WTC11 (cell line): ENCODE data around the gene OLFM2. TPM values are rescaled to one million over a fixed set of nuclear protein-coding genes. Genes with fewer than 3 reads are reported as not detected.
A peak's percentile ranks its signal among the peaks of the same experiment; 100 is the strongest.

Experiments used
- ATAC-seq: fragments of 200-7000 bp; cut with Tn5 transposase; 2 replicates; pipeline ENCODE4 v1.10.0; 2021; ENCODE audit warnings: mild to moderate bottlenecking, moderate library complexity
- CTCF ChIA-PET: fragments of 300-600 bp; sonication (Branson Sonifier 250); formaldehyde crosslinking; loops from one replicate; lab custom pipeline; 2021; ENCODE audit warnings: antibody characterized with exemption; lab: Charles Lee
- POLR2A ChIA-PET: fragments of 350-600 bp; sonication (Branson Sonifier 250); formaldehyde crosslinking; loops from one replicate; lab custom pipeline; 2021; ENCODE audit warnings: antibody characterized with exemption; lab: Charles Lee
- DNase-seq: peaks from one replicate; pipeline ENCODE4 v3.0.0; 2021; ENCODE audit warnings: low spot score
- H3K27ac Mint-ChIP-seq: 2 replicates; pipeline ENCODE4 v1.8.0; 2021; ENCODE audit warnings: mixed read lengths
- H3K27me3 Mint-ChIP-seq: 2 replicates; pipeline ENCODE4 v1.8.0; 2021; ENCODE audit warnings: low read depth, mild to moderate bottlenecking, moderate library complexity, mixed read lengths
- H3K36me3 Mint-ChIP-seq: 2 replicates; pipeline ENCODE4 v1.8.0; 2021; ENCODE audit warnings: mixed read lengths
- H3K4me1 Mint-ChIP-seq: 2 replicates; pipeline ENCODE4 v1.8.0; 2022; ENCODE audit warnings: mixed read lengths
- H3K4me3 Mint-ChIP-seq: 2 replicates; pipeline ENCODE4 v1.8.0; 2021; ENCODE audit warnings: mild to moderate bottlenecking, moderate library complexity, mixed read lengths
- H3K9me3 Mint-ChIP-seq: 2 replicates; pipeline ENCODE4 v1.8.0; 2021; ENCODE audit warnings: mixed read lengths
- CREB1 ChIP-seq: sonication (generic); formaldehyde crosslinking; IDR thresholded peaks from 2 replicates; pipeline ENCODE4 v1.8.0; 2023; ENCODE audit warnings: mild to moderate bottlenecking, missing genetic modification reagents
- FOXP1 ChIP-seq: sonication (generic); formaldehyde crosslinking; IDR thresholded peaks from 2 replicates; pipeline ENCODE4 v1.8.0; 2022; ENCODE audit warnings: missing genetic modification reagents, mild to moderate bottlenecking, moderate library complexity, borderline replicate concordance
- JUN ChIP-seq: sonication (generic); formaldehyde crosslinking; IDR thresholded peaks from 2 replicates; pipeline ENCODE4 v1.8.0; 2023; ENCODE audit warnings: mild to moderate bottlenecking, missing genetic modification reagents
- NFE2L1 ChIP-seq: sonication (generic); formaldehyde crosslinking; IDR thresholded peaks from 2 replicates; pipeline ENCODE4 v1.8.1; 2023; ENCODE audit warnings: missing genetic modification reagents
- SMAD3 ChIP-seq: sonication (generic); formaldehyde crosslinking; IDR thresholded peaks from 2 replicates; pipeline ENCODE4 v1.8.0; 2022; ENCODE audit warnings: missing genetic modification reagents, mild to moderate bottlenecking, borderline replicate concordance
- SMAD4 ChIP-seq: sonication (generic); formaldehyde crosslinking; IDR thresholded peaks from 2 replicates; pipeline ENCODE4 v1.8.0; 2022; ENCODE audit warnings: mild to moderate bottlenecking, missing genetic modification reagents
- SP1 ChIP-seq: sonication (generic); formaldehyde crosslinking; conservative IDR thresholded peaks from 2 replicates; pipeline ENCODE4 v1.8.1; 2022; ENCODE audit warnings: missing genetic modification reagents
- TEAD1 ChIP-seq: sonication (generic); formaldehyde crosslinking; IDR thresholded peaks from 2 replicates; pipeline ENCODE4 v1.8.0; 2022; ENCODE audit warnings: mild to moderate bottlenecking, missing genetic modification reagents
- ZNF263 ChIP-seq: sonication (generic); formaldehyde crosslinking; IDR thresholded peaks from 2 replicates; pipeline ENCODE4 v1.8.1; 2022; ENCODE audit warnings: low read depth, mild to moderate bottlenecking, moderate library complexity, missing genetic modification reagents
- ZNF317 ChIP-seq: sonication (generic); formaldehyde crosslinking; IDR thresholded peaks from 2 replicates; pipeline ENCODE4 v1.8.1; 2023; ENCODE audit warnings: low read depth, mild to moderate bottlenecking, moderate library complexity, missing genetic modification reagents, borderline replicate concordance
- ZNF396 ChIP-seq: fragments of 250-450 bp; sonication (Bioruptor Pico); IDR thresholded peaks from 2 replicates; pipeline ENCODE4 v1.8.0; 2021; ENCODE audit warnings: mild to moderate bottlenecking, moderate library complexity, borderline replicate concordance
- ZNF416 ChIP-seq: fragments of 250-450 bp; sonication (Bioruptor Pico); IDR thresholded peaks from 2 replicates; pipeline ENCODE4 v1.9.0; 2021; ENCODE audit warnings: mild to moderate bottlenecking, inconsistent platforms
- total RNA-seq: library from RNA; stranded (reverse); gene quantifications from 3 replicates; pipeline ENCODE4 v1.2.3, GENCODE V29; 2021
- TF ChIP-seq, protein P1 (sequence below): sonication (generic); formaldehyde crosslinking; IDR thresholded peaks from 2 replicates; pipeline ENCODE4 v1.8.1; 2023; ENCODE audit warnings: mild to moderate bottlenecking, missing genetic modification reagents, moderate library complexity
- TF ChIP-seq, protein P2 (sequence below): fragments of 250-450 bp; sonication (Bioruptor Pico); IDR thresholded peaks from 2 replicates; pipeline ENCODE4 v1.9.0; 2021; ENCODE audit warnings: mild to moderate bottlenecking, borderline replicate concordance
- TF ChIP-seq, protein P3 (sequence below): sonication (generic); formaldehyde crosslinking; IDR thresholded peaks from 2 replicates; pipeline ENCODE4 v1.8.1; 2023; ENCODE audit warnings: mild to moderate bottlenecking, missing genetic modification reagents, borderline replicate concordance
- TF ChIP-seq, protein P4 (sequence below): sonication (generic); formaldehyde crosslinking; IDR thresholded peaks from 2 replicates; pipeline ENCODE4 v1.8.0; 2022; ENCODE audit warnings: mild to moderate bottlenecking, missing genetic modification reagents
- TF ChIP-seq, protein P5 (sequence below): sonication (generic); formaldehyde crosslinking; IDR thresholded peaks from 2 replicates; pipeline ENCODE4 v1.8.0; 2023; ENCODE audit warnings: missing genetic modification reagents, mild to moderate bottlenecking, borderline replicate concordance

Gene OLFM2
- total RNA-seq, 1 experiment from 2014 or later: 66.0 TPM

DNA sequence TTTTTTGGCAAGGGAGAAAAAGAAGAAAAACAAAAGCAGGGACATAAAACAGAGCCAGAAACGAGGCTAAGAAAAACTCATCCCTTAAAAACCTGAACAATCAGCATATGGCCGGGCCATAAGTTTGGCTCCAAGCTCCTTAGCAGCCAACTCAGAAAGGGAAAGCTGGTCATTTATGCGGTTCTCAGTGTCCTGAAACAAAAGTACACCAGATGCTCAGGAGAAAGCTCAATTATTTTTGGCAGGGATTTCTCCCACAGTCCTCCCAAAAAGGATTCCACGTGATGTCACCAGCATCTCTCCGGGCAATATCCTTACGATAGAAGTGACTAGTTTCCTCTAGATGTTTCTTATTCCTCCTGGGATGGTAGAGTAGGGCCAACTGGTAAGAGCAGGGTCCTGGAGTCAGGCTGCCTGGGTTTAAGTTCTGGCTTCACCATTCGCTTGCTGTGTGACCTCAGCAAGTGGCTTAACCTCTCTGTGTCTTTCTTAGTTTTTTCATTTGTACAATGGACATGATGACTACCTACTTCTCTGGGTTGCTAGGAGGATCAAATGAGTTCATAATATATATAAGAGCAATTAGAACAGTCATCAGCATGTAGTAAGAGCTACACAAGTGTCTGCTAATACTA lies 67.2 kb downstream of the OLFM2 start:
- ATAC-seq (no peak), DNase-seq (no peak)
- ChIA-PET CTCF (interaction anchor here (0.7 to 1.4 kb wide), 4 partner anchors 24 to 183 kb away, joined by 3 to 4 read pairs (median 4); partner anchors contain the start of gene PIN1), POLR2A (interaction anchor here (0.7 kb wide), 1 partner anchor 627 kb away, joined by 5 read pairs; no protein-coding TSS in a partner anchor)
- Mint-ChIP-seq H3K9me3 (no peaks in the 10 kb centered on the region), H3K36me3 (0 out of 2 replicates have a peak, but pooled peaks cover 3% of the 10 kb centered on the region), H3K27me3 (no peaks in the 10 kb centered on the region), H3K4me3 (no peak overlapping the region), H3K27ac (no peak overlapping the region), H3K4me1 (peaks cover 11% of the 10 kb centered on the region)
- TF ChIP-seq ZNF317 (CRISPR knock-in tag): no peak
- TF ChIP-seq TEAD1: no peak
- TF ChIP-seq, protein P1, sequence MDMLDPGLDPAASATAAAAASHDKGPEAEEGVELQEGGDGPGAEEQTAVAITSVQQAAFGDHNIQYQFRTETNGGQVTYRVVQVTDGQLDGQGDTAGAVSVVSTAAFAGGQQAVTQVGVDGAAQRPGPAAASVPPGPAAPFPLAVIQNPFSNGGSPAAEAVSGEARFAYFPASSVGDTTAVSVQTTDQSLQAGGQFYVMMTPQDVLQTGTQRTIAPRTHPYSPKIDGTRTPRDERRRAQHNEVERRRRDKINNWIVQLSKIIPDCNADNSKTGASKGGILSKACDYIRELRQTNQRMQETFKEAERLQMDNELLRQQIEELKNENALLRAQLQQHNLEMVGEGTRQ (CRISPR knock-in tag): no peak
- TF ChIP-seq JUN: no peak
- TF ChIP-seq, protein P2, sequence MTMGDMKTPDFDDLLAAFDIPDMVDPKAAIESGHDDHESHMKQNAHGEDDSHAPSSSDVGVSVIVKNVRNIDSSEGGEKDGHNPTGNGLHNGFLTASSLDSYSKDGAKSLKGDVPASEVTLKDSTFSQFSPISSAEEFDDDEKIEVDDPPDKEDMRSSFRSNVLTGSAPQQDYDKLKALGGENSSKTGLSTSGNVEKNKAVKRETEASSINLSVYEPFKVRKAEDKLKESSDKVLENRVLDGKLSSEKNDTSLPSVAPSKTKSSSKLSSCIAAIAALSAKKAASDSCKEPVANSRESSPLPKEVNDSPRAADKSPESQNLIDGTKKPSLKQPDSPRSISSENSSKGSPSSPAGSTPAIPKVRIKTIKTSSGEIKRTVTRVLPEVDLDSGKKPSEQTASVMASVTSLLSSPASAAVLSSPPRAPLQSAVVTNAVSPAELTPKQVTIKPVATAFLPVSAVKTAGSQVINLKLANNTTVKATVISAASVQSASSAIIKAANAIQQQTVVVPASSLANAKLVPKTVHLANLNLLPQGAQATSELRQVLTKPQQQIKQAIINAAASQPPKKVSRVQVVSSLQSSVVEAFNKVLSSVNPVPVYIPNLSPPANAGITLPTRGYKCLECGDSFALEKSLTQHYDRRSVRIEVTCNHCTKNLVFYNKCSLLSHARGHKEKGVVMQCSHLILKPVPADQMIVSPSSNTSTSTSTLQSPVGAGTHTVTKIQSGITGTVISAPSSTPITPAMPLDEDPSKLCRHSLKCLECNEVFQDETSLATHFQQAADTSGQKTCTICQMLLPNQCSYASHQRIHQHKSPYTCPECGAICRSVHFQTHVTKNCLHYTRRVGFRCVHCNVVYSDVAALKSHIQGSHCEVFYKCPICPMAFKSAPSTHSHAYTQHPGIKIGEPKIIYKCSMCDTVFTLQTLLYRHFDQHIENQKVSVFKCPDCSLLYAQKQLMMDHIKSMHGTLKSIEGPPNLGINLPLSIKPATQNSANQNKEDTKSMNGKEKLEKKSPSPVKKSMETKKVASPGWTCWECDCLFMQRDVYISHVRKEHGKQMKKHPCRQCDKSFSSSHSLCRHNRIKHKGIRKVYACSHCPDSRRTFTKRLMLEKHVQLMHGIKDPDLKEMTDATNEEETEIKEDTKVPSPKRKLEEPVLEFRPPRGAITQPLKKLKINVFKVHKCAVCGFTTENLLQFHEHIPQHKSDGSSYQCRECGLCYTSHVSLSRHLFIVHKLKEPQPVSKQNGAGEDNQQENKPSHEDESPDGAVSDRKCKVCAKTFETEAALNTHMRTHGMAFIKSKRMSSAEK (CRISPR knock-in tag): no peak
- TF ChIP-seq ZNF263 (CRISPR knock-in tag): no peak
- no peak for TF ChIP-seq SP1 (CRISPR knock-in tag)
- TF ChIP-seq, protein P3, sequence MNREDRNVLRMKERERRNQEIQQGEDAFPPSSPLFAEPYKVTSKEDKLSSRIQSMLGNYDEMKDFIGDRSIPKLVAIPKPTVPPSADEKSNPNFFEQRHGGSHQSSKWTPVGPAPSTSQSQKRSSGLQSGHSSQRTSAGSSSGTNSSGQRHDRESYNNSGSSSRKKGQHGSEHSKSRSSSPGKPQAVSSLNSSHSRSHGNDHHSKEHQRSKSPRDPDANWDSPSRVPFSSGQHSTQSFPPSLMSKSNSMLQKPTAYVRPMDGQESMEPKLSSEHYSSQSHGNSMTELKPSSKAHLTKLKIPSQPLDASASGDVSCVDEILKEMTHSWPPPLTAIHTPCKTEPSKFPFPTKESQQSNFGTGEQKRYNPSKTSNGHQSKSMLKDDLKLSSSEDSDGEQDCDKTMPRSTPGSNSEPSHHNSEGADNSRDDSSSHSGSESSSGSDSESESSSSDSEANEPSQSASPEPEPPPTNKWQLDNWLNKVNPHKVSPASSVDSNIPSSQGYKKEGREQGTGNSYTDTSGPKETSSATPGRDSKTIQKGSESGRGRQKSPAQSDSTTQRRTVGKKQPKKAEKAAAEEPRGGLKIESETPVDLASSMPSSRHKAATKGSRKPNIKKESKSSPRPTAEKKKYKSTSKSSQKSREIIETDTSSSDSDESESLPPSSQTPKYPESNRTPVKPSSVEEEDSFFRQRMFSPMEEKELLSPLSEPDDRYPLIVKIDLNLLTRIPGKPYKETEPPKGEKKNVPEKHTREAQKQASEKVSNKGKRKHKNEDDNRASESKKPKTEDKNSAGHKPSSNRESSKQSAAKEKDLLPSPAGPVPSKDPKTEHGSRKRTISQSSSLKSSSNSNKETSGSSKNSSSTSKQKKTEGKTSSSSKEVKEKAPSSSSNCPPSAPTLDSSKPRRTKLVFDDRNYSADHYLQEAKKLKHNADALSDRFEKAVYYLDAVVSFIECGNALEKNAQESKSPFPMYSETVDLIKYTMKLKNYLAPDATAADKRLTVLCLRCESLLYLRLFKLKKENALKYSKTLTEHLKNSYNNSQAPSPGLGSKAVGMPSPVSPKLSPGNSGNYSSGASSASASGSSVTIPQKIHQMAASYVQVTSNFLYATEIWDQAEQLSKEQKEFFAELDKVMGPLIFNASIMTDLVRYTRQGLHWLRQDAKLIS: no peak

DNA sequence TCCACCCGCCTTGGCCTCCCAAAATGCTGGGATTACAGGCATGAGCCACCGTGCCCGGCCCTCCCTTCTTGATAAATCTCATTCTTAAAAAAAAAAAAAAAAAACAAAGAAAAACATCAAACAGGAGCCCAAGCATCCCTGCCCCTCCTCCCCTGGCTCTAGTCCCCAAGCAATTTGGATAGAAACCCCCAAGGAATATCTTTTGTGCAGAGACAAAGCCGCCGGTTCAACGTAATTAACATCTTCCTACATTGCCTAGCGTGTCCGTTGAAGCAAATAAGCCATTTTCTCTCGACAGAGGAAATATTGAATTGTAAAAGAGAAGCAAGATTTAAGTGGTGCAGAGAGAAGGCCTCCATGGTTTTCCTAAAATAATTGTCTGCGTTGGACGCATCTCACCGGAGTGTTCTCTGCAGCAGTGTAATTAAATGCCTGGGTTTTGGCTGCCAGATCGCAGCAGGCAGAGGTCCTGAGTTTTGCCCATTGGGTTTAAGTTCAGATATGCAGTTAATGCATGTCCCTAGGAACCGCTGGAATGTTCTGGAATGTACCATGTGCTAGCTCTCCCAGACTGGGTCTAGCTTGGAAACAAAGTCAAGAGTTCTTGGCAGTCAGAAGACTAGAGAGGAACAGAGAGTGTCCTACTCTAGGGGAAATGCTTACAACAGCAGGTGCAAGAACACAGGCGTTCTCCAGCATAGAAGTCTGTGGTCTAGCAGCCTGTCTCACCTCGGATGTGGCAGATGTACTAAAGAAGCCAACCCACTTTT lies 70.4 kb downstream of the OLFM2 start:
- CTCF ChIA-PET: no interaction called here
- no peaks in the 10 kb centered on the region for H3K27me3 Mint-ChIP-seq
- no peak overlapping the region for H3K4me3 Mint-ChIP-seq
- POLR2A ChIA-PET: no interaction called here
- H3K27ac Mint-ChIP-seq: peak overlapping the region; percentile 71
- DNase-seq: no peak
- no peaks in the 10 kb centered on the region for H3K9me3 Mint-ChIP-seq
- ATAC-seq: peak; percentile 33; the same call in 1 of the 2 replicates
- peaks cover 15% of the 10 kb centered on the region for H3K4me1 Mint-ChIP-seq
- H3K36me3 Mint-ChIP-seq: 0 out of 2 replicates have a peak, but pooled peaks cover 3% of the 10 kb centered on the region
- TF ChIP-seq, protein P4, sequence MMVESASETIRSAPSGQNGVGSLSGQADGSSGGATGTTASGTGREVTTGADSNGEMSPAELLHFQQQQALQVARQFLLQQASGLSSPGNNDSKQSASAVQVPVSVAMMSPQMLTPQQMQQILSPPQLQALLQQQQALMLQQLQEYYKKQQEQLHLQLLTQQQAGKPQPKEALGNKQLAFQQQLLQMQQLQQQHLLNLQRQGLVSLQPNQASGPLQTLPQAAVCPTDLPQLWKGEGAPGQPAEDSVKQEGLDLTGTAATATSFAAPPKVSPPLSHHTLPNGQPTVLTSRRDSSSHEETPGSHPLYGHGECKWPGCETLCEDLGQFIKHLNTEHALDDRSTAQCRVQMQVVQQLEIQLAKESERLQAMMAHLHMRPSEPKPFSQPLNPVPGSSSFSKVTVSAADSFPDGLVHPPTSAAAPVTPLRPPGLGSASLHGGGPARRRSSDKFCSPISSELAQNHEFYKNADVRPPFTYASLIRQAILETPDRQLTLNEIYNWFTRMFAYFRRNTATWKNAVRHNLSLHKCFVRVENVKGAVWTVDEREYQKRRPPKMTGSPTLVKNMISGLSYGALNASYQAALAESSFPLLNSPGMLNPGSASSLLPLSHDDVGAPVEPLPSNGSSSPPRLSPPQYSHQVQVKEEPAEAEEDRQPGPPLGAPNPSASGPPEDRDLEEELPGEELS: no peak
- TF ChIP-seq ZNF396 (CRISPR knock-in tag) (no peak), NFE2L1 (CRISPR knock-in tag) (no peak), ZNF416 (CRISPR knock-in tag) (no peak), SMAD3 (CRISPR knock-in tag) (no peak), FOXP1 (CRISPR knock-in tag) (no peak), SMAD4 (no peak), CREB1 (no peak)
- TF ChIP-seq, protein P5, sequence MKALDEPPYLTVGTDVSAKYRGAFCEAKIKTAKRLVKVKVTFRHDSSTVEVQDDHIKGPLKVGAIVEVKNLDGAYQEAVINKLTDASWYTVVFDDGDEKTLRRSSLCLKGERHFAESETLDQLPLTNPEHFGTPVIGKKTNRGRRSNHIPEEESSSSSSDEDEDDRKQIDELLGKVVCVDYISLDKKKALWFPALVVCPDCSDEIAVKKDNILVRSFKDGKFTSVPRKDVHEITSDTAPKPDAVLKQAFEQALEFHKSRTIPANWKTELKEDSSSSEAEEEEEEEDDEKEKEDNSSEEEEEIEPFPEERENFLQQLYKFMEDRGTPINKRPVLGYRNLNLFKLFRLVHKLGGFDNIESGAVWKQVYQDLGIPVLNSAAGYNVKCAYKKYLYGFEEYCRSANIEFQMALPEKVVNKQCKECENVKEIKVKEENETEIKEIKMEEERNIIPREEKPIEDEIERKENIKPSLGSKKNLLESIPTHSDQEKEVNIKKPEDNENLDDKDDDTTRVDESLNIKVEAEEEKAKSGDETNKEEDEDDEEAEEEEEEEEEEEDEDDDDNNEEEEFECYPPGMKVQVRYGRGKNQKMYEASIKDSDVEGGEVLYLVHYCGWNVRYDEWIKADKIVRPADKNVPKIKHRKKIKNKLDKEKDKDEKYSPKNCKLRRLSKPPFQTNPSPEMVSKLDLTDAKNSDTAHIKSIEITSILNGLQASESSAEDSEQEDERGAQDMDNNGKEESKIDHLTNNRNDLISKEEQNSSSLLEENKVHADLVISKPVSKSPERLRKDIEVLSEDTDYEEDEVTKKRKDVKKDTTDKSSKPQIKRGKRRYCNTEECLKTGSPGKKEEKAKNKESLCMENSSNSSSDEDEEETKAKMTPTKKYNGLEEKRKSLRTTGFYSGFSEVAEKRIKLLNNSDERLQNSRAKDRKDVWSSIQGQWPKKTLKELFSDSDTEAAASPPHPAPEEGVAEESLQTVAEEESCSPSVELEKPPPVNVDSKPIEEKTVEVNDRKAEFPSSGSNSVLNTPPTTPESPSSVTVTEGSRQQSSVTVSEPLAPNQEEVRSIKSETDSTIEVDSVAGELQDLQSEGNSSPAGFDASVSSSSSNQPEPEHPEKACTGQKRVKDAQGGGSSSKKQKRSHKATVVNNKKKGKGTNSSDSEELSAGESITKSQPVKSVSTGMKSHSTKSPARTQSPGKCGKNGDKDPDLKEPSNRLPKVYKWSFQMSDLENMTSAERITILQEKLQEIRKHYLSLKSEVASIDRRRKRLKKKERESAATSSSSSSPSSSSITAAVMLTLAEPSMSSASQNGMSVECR: no peak
